Gastrocnemius medialis (tissue), 4 donors: Measurements from ENCODE around the gene LRRN2. TPM values are rescaled to one million over a fixed set of nuclear protein-coding genes. Genes with fewer than 3 reads are reported as not detected.
"Not testable (repeated sequence)": the region's sequence is repeated elsewhere in the genome, so short reads cannot be mapped to it uniquely, and the experiment has no call there.

Experiments
- ATAC-seq, 2 donors: fragments of 150-250 bp; one replicate each; pipeline ENCODE4 v1.9.1; 2016
- DNase-seq, 2 donors: peaks; one replicate each; pipeline ENCODE4 v3.0.0-alpha.2; 2019
- H3K27ac ChIP-seq, 4 donors: fragments of 200-600 bp; sonication (generic); 1 replicate in 1 of 4; 2 replicates in 3 of 4; pipeline ENCODE4 v1.5.1; 2016 to 2018; ENCODE audit warnings: mild to moderate bottlenecking in 2 of 4, moderate library complexity in 1 of 4
- H3K27me3 ChIP-seq, 3 donors: fragments of 200-600 bp; sonication (generic) in 2 of 3; 1 replicate in 1 of 3; 2 replicates in 2 of 3; pipeline versions ENCODE4 v1.5.1 to v1.6.0; 2016 to 2019; ENCODE audit warnings: mild to moderate bottlenecking in 1 of 3, moderate library complexity in 1 of 3
- H3K36me3 ChIP-seq, 2 donors: fragments of 200-600 bp; sonication (generic) in 1 of 2; one replicate each; pipeline ENCODE4 v1.5.1; 2017 to 2018
- H3K4me1 ChIP-seq, 2 donors: fragments of 200-600 bp; sonication (generic) in 1 of 2; one replicate each; pipeline ENCODE4 v1.5.1; 2016 to 2017; ENCODE audit warnings: mild to moderate bottlenecking in 2 of 2
- H3K4me3 ChIP-seq, 4 donors: fragments of 200-600 bp; sonication (generic) in 3 of 4; 1 replicate in 1 of 4; 2 replicates in 3 of 4; pipeline ENCODE4 v1.5.1; 2016 to 2019; ENCODE audit warnings: mild to moderate bottlenecking in 2 of 4
- H3K9me3 ChIP-seq, 3 donors: fragments of 200-600 bp; sonication (generic) in 2 of 3; 1 replicate in 1 of 3; 2 replicates in 2 of 3; pipeline ENCODE4 v1.5.1; 2016 to 2019
- CTCF ChIP-seq, 5 experiments: fragments of 450-650 bp in 3 of 5; fragments of 200-600 bp in 2 of 5; sonication (generic) in 2 of 5; IDR thresholded peaks in 4 of 5; conservative IDR thresholded peaks in 1 of 5; 1 replicate in 4 of 5; 2 replicates in 1 of 5; pipeline ENCODE4 v1.5.1; 2016 to 2019; ENCODE audit warnings: antibody characterized with exemption in 5 of 5, mild to moderate bottlenecking in 3 of 5, moderate library complexity in 3 of 5
- POLR2A ChIP-seq, 2 donors: fragments of 450-650 bp; IDR thresholded peaks; one replicate each; pipeline ENCODE4 v1.6.1; 2017; ENCODE audit warnings: antibody characterized with exemption in 2 of 2, mild to moderate bottlenecking in 2 of 2, moderate library complexity in 2 of 2
- in situ Hi-C, 4 donors: fragments of 200-750 bp; cut with MboI; loops; one replicate each; pipeline versions ENCODE4 v1.15.0 to v1.8.0; 2017; ENCODE audit warnings: low sequenced_read_pairs in 4 of 4
- intact Hi-C: fragments of 100-400 bp; cut with DNase I; formaldehyde crosslinking; loops from one replicate; pipeline ENCODE4 v1.15.1; 2023; ENCODE audit warnings: low total_unique reads
- total RNA-seq, 4 donors: library from RNA; depleted of rRNA; stranded (reverse); fragments of >200 nt; gene quantifications; one replicate each; pipeline versions ENCODE4 v1.1.0 to v1.2.3, GENCODE V29; 2016

LRRN2 gene
- total RNA-seq, 4 donors from 2014 or later = 0.46 to 1.1 (median 0.93) TPM

- TF ChIP-seq CTCF (IDR thresholded peaks at IDR 0.05 in 4 of 5, conservative IDR thresholded peaks at IDR 0.05 in 1 of 5) (no peak), POLR2A (IDR thresholded peaks at IDR 0.05) (no peak)
- H3K4me3 ChIP-seq = no peak overlapping the region
- H3K27ac ChIP-seq = no peak overlapping the region
- intact Hi-C loops = no loop called here
- DNase-seq (no peak), ATAC-seq (no peak)
- no peaks in the 10 kb centered on the region for H3K27me3 ChIP-seq
- no peaks in the 10 kb centered on the region for H3K36me3 ChIP-seq
- no peaks in the 10 kb centered on the region for H3K9me3 ChIP-seq
- in situ Hi-C loops = no loop called here
- H3K4me1 ChIP-seq = no peaks in the 10 kb centered on the region
These were observed 8.6 kb upstream of the LRRN2 start for GRCh38 chr1:204694145-204694544.

DNA sequence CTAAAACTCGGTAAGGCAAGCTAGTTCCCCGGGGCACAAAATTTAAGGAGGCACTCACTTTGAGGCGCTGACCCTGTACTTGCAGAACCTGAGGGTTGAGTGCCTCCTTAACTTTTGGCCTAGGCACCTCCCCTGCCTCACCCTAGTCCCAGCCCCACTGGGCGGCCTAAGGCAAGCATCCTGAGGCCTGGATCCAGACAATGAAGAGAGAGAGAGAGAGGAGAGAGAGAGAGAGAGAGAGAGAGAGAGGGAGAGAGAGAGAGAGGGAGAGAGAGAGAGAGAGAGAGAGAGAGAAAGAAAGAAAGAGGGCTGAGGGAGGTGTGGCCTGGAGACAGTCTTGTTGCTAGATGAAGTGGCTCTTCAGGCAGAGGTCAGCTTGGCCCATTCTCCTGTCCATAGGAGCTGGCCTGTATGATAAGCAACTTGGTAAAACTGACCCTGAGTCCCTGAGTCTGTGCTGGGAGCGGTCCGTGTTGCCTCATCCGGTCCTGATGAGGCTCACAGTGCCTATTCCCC lies 7.4 kb upstream of the LRRN2 start:
- H3K9me3 ChIP-seq = no peaks in the 10 kb centered on the region
- intact Hi-C loops = no loop called here
- DNase-seq (no peak), ATAC-seq (no peak)
- in situ Hi-C loops = no loop called here
- no peak overlapping the region for H3K4me3 ChIP-seq
- H3K4me1 ChIP-seq = no peaks in the 10 kb centered on the region
- H3K36me3 ChIP-seq = no peaks in the 10 kb centered on the region
- H3K27ac ChIP-seq = no peak overlapping the region
- TF ChIP-seq CTCF (IDR thresholded peaks at IDR 0.05 in 4 of 5, conservative IDR thresholded peaks at IDR 0.05 in 1 of 5) (no peak), POLR2A (IDR thresholded peaks at IDR 0.05) (no peak)
- H3K27me3 ChIP-seq = no peaks in the 10 kb centered on the region

GRCh38 chr1:204692325-204692840 lies 6.8 kb upstream of the LRRN2 start:
- ATAC-seq (no peak), DNase-seq (no peak)
- in situ Hi-C loops = no loop called here
- Histone ChIP-seq H3K27ac (no peak overlapping the region), H3K27me3 (no peaks in the 10 kb centered on the region), H3K4me1 (no peaks in the 10 kb centered on the region), H3K36me3 (no peaks in the 10 kb centered on the region), H3K9me3 (no peaks in the 10 kb centered on the region), H3K4me3 (no peak overlapping the region)
- intact Hi-C loops = no loop called here
- no peak for TF ChIP-seq CTCF (IDR thresholded peaks at IDR 0.05 in 4 of 5, conservative IDR thresholded peaks at IDR 0.05 in 1 of 5)
- no peak for TF ChIP-seq POLR2A (IDR thresholded peaks at IDR 0.05)

DNA sequence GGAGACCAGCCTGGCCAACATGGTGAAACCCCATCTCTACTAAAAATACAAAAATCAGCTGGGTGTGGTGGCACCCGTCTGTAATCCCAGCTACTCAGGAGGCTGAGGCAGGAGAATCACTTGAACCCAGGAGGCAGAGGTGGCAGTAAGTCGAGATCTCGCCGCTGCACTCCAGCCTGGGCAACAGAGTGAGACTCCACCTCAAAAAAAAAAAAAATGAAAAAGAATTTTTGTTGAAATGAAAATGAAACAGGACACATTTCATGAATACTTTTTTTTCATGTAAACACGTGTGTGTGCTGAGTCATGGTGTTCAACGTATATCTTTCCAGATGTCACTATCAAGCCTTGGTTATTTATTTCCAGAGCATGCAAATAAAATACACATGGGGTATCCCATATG lies 5.8 kb upstream of the LRRN2 start:
- H3K4me1 ChIP-seq, in situ Hi-C loops, DNase-seq, intact Hi-C loops, H3K4me3 ChIP-seq, ATAC-seq, H3K27ac ChIP-seq, H3K36me3 ChIP-seq, H3K27me3 ChIP-seq, H3K9me3 ChIP-seq: not testable (repeated sequence)

DNA sequence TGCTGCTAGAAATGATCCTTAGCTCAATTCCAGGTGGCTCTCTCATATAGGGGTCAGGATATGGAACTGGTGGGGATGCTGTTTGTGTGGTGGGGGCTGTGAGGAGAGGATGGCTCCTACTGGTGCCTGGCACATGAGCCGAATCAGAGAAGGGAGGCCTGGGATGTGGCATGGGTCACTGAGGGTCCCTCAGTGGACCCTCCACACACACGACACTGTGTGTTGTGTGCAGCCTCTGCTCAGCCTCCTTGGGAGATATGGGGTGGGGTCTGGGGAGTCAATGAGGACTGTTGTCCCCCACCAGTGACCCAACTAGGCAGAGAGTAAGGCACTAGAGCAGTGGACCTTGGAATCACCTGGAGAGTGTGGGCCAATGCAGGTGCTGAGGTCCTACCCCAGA lies 3.2 kb upstream of the LRRN2 start:
- no peaks in the 10 kb centered on the region for H3K36me3 ChIP-seq
- H3K27me3 ChIP-seq = peaks cover 11 to 18% (median 11%) of the 10 kb centered on the region in 3 donors
- no peaks in the 10 kb centered on the region for H3K4me1 ChIP-seq
- no peaks in the 10 kb centered on the region for H3K9me3 ChIP-seq
- H3K4me3 ChIP-seq = no peak overlapping the region
- ATAC-seq = no peak
- in situ Hi-C loops = no loop called here
- no peak for DNase-seq
- no peak for TF ChIP-seq POLR2A (IDR thresholded peaks at IDR 0.05)
- TF ChIP-seq CTCF (IDR thresholded peaks at IDR 0.05 in 4 of 5, conservative IDR thresholded peaks at IDR 0.05 in 1 of 5) = no peak
- intact Hi-C loops = no loop called here
- H3K27ac ChIP-seq = no peak overlapping the region
